ENCODE measurements around the gene CABP7.

Gene CABP7

GRCh38 chr22:29702000-29702930 lies 17.5 kb upstream of the CABP7 start:
- Histone ChIP-seq H3K36me3 (ENCODE audit: control insufficient read depth, insufficient read depth, low read length) (no peaks in the 10 kb centered on the region; the same call in 1 of the 2 replicates), H3K4me3 (ENCODE audit: low read length) (no peak overlapping the region), H3K9me3 (ENCODE audit: control insufficient read depth, insufficient read depth, low read length) (no peaks in the 10 kb centered on the region), H3K27ac (ENCODE audit: low read length) (no peak overlapping the region), H3K4me1 (ENCODE audit: control insufficient read depth, insufficient read depth, low read length) (peaks cover 15% of the 10 kb centered on the region), H3K27me3 (ENCODE audit: control insufficient read depth, insufficient read depth, low read length) (peaks cover 2% of the 10 kb centered on the region)
- no CpG with 5 or more reads among the region's 14 CpGs for WGBS (ENCODE audit: insufficient coverage, insufficient read length)
- DNase-seq (ENCODE audit: low read depth, low spot score), result no peak

DNA sequence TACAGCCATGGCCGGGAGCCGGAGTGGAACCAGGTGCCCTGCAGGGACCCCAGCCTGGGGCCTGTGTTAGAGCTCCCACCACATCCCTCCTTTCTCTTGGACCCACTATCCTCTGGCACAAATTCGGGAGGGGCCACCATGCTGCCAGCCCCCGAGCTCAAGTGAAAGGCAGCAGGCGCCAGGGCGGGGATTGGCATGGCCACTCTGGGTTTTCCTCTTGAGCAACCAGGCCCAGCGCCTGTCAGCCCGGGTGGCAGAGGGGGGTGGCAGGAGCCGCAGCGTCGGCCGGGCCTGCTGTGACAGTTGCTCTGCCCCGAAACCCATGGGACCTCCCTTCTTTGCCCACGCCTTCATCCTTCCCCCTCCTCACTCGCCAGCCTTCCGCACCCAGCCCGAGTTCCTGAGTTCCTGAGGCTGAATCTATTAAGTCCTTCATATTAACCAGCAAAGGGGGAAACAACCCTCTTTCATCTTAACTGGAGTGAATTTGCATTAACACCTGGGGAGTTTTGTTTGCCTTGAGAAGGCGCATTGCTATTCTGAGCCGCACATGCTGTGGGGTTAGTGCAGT lies 16.8 kb upstream of the CABP7 start:
- no peak for DNase-seq (ENCODE audit: low read depth, low spot score)
- Histone ChIP-seq H3K4me3 (ENCODE audit: low read length) (no peak overlapping the region), H3K4me1 (ENCODE audit: control insufficient read depth, insufficient read depth, low read length) (peaks cover 15% of the 10 kb centered on the region)

GRCh38 chr22:29703569-29704195 lies 16.1 kb upstream of the CABP7 start:
- no peaks in the 10 kb centered on the region for H3K9me3 ChIP-seq (ENCODE audit: control insufficient read depth, insufficient read depth, low read length)
- H3K27ac ChIP-seq (ENCODE audit: low read length), result no peak overlapping the region
- H3K4me1 ChIP-seq (ENCODE audit: control insufficient read depth, insufficient read depth, low read length), result peaks cover 15% of the 10 kb centered on the region
- no CpG with 5 or more reads among the region's 7 CpGs for WGBS (ENCODE audit: insufficient coverage, insufficient read length)
- H3K4me3 ChIP-seq (ENCODE audit: low read length), result no peak overlapping the region
- DNase-seq (ENCODE audit: low read depth, low spot score), result no peak
- H3K27me3 ChIP-seq (ENCODE audit: control insufficient read depth, insufficient read depth, low read length), result peaks cover 2% of the 10 kb centered on the region
- H3K36me3 ChIP-seq (ENCODE audit: control insufficient read depth, insufficient read depth, low read length), result no peaks in the 10 kb centered on the region; the same call in 1 of the 2 replicates

More for the DNA sequence above, 16.8 kb upstream of the CABP7 start:
- H3K9me3 ChIP-seq (ENCODE audit: control insufficient read depth, insufficient read depth, low read length), result no peaks in the 10 kb centered on the region
- WGBS (ENCODE audit: insufficient coverage, insufficient read length), result no CpG with 5 or more reads among the region's 19 CpGs
- no peak overlapping the region for H3K27ac ChIP-seq (ENCODE audit: low read length)
- H3K27me3 ChIP-seq (ENCODE audit: control insufficient read depth, insufficient read depth, low read length), result peaks cover 2% of the 10 kb centered on the region
- H3K36me3 ChIP-seq (ENCODE audit: control insufficient read depth, insufficient read depth, low read length), result no peaks in the 10 kb centered on the region; the same call in 1 of the 2 replicates

- DNase-seq (ENCODE audit: low read depth, low spot score), result no peak
- Histone ChIP-seq H3K4me3 (ENCODE audit: low read length) (no peak overlapping the region), H3K36me3 (ENCODE audit: control insufficient read depth, insufficient read depth, low read length) (no peaks in the 10 kb centered on the region; the same call in 1 of the 2 replicates), H3K4me1 (ENCODE audit: control insufficient read depth, insufficient read depth, low read length) (peaks cover 15% of the 10 kb centered on the region), H3K27ac (ENCODE audit: low read length) (no peak overlapping the region), H3K9me3 (ENCODE audit: control insufficient read depth, insufficient read depth, low read length) (no peaks in the 10 kb centered on the region), H3K27me3 (ENCODE audit: control insufficient read depth, insufficient read depth, low read length) (peaks cover 2% of the 10 kb centered on the region)
- WGBS (ENCODE audit: insufficient coverage, insufficient read length), result no CpG with 5 or more reads among the region's 14 CpGs
Measured at GRCh38 chr22:29704528-29705285, 15.1 kb upstream of the CABP7 start.

- no peak overlapping the region for H3K4me3 ChIP-seq (ENCODE audit: low read length)
- H3K9me3 ChIP-seq (ENCODE audit: control insufficient read depth, insufficient read depth, low read length), result no peaks in the 10 kb centered on the region
- H3K27me3 ChIP-seq (ENCODE audit: control insufficient read depth, insufficient read depth, low read length), result peaks cover 2% of the 10 kb centered on the region
- no peak for DNase-seq (ENCODE audit: low read depth, low spot score)
- H3K36me3 ChIP-seq (ENCODE audit: control insufficient read depth, insufficient read depth, low read length), result no peaks in the 10 kb centered on the region; the same call in 1 of the 2 replicates
- WGBS (ENCODE audit: insufficient coverage, insufficient read length), result no CpG with 5 or more reads among the region's 7 CpGs
- H3K4me1 ChIP-seq (ENCODE audit: control insufficient read depth, insufficient read depth, low read length), result peaks cover 15% of the 10 kb centered on the region
- H3K27ac ChIP-seq (ENCODE audit: low read length), result no peak overlapping the region
Measured at GRCh38 chr22:29705651-29706050, 14.2 kb upstream of the CABP7 start.

DNA sequence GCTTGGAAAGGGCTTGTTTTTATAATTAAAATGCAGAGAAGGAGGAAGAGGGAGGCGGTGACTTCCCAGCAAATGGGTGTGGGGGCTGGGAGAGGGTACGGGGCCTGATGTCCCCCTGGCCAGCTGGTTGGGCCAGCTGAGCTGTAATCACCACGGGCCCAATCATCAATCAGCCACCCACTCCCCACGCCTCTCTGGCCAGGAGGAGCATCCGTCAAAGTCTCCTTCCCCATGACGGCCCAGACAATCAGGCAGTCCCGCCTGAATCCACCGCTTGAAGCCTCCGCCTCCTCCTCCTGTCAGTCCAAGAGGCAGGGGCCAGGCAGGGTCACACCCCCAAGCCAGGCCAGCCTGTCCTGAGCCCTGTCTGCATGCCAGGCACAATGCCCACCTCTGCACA lies 13.3 kb upstream of the CABP7 start:
- no peak overlapping the region for H3K27ac ChIP-seq (ENCODE audit: low read length)
- H3K4me1 ChIP-seq (ENCODE audit: control insufficient read depth, insufficient read depth, low read length), result peaks cover 15% of the 10 kb centered on the region
- H3K36me3 ChIP-seq (ENCODE audit: control insufficient read depth, insufficient read depth, low read length), result no peaks in the 10 kb centered on the region; the same call in 1 of the 2 replicates
- peaks cover 2% of the 10 kb centered on the region for H3K27me3 ChIP-seq (ENCODE audit: control insufficient read depth, insufficient read depth, low read length)
- no peaks in the 10 kb centered on the region for H3K9me3 ChIP-seq (ENCODE audit: control insufficient read depth, insufficient read depth, low read length)
- no peak for DNase-seq (ENCODE audit: low read depth, low spot score)
- no peak overlapping the region for H3K4me3 ChIP-seq (ENCODE audit: low read length)
- no CpG with 5 or more reads among the region's 9 CpGs for WGBS (ENCODE audit: insufficient coverage, insufficient read length)

- H3K4me3 ChIP-seq (ENCODE audit: low read length), result no peak overlapping the region
- no CpG with 5 or more reads among the region's 18 CpGs for WGBS (ENCODE audit: insufficient coverage, insufficient read length)
- DNase-seq (ENCODE audit: low read depth, low spot score), result no peak
- H3K9me3 ChIP-seq (ENCODE audit: control insufficient read depth, insufficient read depth, low read length), result no peaks in the 10 kb centered on the region
- no peaks in the 10 kb centered on the region; the same call in 1 of the 2 replicates for H3K36me3 ChIP-seq (ENCODE audit: control insufficient read depth, insufficient read depth, low read length)
- peaks cover 15% of the 10 kb centered on the region for H3K4me1 ChIP-seq (ENCODE audit: control insufficient read depth, insufficient read depth, low read length)
- H3K27me3 ChIP-seq (ENCODE audit: control insufficient read depth, insufficient read depth, low read length), result peaks cover under 1% of the 10 kb centered on the region
- no peak overlapping the region for H3K27ac ChIP-seq (ENCODE audit: low read length)
Measured at GRCh38 chr22:29707010-29707409, 12.8 kb upstream of the CABP7 start.

DNA sequence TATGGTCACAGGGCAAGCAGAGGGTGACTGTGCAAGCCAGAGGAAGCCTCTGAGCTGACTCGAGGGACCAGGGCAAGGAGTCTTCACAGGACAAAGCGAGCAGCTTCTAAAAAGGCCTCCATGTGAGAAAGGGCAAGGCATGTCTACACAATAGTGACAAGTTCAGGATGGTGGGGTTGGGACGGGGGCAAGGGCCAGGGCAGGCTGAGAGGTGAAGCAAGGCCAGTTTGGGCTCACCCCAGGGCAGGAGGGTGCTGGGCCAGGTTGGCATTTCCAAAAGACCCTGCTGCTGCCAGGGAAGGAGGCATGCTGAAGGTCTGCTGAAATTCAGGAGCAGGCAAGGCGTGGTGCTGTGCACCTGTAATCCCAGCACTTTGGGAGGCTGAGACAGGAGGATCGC lies 12.3 kb upstream of the CABP7 start:
- Histone ChIP-seq H3K9me3 (ENCODE audit: control insufficient read depth, insufficient read depth, low read length) (no peaks in the 10 kb centered on the region), H3K27ac (ENCODE audit: low read length) (no peak overlapping the region), H3K4me1 (ENCODE audit: control insufficient read depth, insufficient read depth, low read length) (peaks cover 15% of the 10 kb centered on the region), H3K36me3 (ENCODE audit: control insufficient read depth, insufficient read depth, low read length) (no peaks in the 10 kb centered on the region; the same call in 1 of the 2 replicates), H3K27me3 (ENCODE audit: control insufficient read depth, insufficient read depth, low read length) (no peaks in the 10 kb centered on the region; the same call in none of the 2 replicates), H3K4me3 (ENCODE audit: low read length) (no peak overlapping the region)
- no CpG with 5 or more reads among the region's 5 CpGs for WGBS (ENCODE audit: insufficient coverage, insufficient read length)
- no peak for DNase-seq (ENCODE audit: low read depth, low spot score)

GRCh38 chr22:29710193-29710592 lies 9.6 kb upstream of the CABP7 start:
- Histone ChIP-seq H3K27ac (ENCODE audit: low read length) (no peak overlapping the region), H3K4me1 (ENCODE audit: control insufficient read depth, insufficient read depth, low read length) (peaks cover 3% of the 10 kb centered on the region; the same call in 1 of the 2 replicates), H3K4me3 (ENCODE audit: low read length) (no peak overlapping the region), H3K36me3 (ENCODE audit: control insufficient read depth, insufficient read depth, low read length) (no peaks in the 10 kb centered on the region; the same call in 1 of the 2 replicates), H3K27me3 (ENCODE audit: control insufficient read depth, insufficient read depth, low read length) (no peaks in the 10 kb centered on the region), H3K9me3 (ENCODE audit: control insufficient read depth, insufficient read depth, low read length) (no peaks in the 10 kb centered on the region)
- DNase-seq (ENCODE audit: low read depth, low spot score), result no peak
- WGBS (ENCODE audit: insufficient coverage, insufficient read length), result no CpG with 5 or more reads among the region's 15 CpGs

Data from iPS DF 6.9 (cell line).